Astrocyte of the cerebellum (primary cell): Measurements from ENCODE around the gene ZXDC.

Source experiments
- DNase-seq: peaks from one replicate; pipeline ENCODE4 v3.0.0-alpha.2; 2011; ENCODE audit warnings: low read depth
- H3K4me3 ChIP-seq: 2 replicates; pipeline ENCODE4 v1.5.1; 2011; ENCODE audit warnings: mild to moderate bottlenecking, low read depth, low read length, moderate library complexity
- in situ Hi-C: cut with HindIII; loops from 2 replicates; pipeline ENCODE4 v1.10.0; 2017; ENCODE audit warnings: low sequenced_read_pairs
- TF ChIP-seq, protein P1 (sequence below): IDR thresholded peaks from 2 replicates; pipeline ENCODE4 v1.5.1; 2012; ENCODE audit warnings: low read length, low read depth, moderate library complexity, mild to moderate bottlenecking; ENCODE audit errors: missing control alignments

Gene ZXDC

DNA sequence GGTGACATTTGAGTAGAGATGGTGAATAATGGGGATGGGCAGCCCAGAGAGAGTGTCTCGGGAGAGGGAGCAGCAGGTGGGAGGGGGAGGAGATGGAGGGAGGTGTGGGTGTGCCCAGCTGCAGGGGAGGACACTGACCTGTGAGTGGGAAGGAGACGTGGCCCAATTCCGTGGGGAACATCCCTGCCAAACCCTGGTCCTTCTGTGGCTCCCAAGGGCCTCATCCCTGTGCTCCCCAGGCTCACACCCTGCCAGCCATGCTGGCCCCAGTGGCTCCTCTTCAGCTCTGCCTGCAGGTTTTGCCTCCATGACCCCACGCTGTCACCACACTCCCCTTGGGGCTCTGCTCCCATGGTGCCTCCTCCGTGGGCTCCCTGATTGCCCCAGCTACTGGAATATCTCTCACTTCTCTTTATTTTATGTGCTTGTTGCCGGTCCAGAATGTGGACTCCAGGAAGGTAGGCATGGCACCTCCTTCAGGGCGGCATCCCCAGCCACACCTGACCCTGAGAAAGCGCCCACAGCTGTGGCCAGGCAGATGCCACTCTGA, 74.0 kb downstream of the ZXDC start:
- H3K4me3 ChIP-seq, result no peak overlapping the region
- TF ChIP-seq, protein P1, sequence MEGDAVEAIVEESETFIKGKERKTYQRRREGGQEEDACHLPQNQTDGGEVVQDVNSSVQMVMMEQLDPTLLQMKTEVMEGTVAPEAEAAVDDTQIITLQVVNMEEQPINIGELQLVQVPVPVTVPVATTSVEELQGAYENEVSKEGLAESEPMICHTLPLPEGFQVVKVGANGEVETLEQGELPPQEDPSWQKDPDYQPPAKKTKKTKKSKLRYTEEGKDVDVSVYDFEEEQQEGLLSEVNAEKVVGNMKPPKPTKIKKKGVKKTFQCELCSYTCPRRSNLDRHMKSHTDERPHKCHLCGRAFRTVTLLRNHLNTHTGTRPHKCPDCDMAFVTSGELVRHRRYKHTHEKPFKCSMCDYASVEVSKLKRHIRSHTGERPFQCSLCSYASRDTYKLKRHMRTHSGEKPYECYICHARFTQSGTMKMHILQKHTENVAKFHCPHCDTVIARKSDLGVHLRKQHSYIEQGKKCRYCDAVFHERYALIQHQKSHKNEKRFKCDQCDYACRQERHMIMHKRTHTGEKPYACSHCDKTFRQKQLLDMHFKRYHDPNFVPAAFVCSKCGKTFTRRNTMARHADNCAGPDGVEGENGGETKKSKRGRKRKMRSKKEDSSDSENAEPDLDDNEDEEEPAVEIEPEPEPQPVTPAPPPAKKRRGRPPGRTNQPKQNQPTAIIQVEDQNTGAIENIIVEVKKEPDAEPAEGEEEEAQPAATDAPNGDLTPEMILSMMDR, result no peak
- DNase-seq, result no peak
- in situ Hi-C loops, result no loop called here

DNA sequence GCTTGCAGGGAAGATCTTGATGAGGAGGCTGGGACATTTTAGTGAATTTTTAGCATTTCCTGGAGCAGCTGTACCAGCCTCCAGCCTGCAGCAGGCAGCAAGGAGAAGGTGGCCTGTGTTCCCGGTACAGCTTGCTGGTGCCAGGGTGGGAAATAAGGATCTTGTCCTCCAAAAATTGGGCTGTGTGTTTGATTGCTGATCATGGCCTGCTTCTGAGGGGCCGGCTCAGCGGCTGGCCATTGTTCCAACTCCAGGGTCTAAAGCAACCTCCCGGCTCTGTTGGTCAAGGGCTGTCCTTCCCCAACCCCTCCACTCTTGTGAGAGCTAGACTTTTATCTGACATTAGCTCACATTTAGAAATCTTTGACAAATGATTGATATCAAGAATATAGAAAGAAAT, 75.9 kb downstream of the ZXDC start:
- in situ Hi-C loops, result no loop called here
- TF ChIP-seq, protein P1, result no peak
- DNase-seq, result no peak
- no peak overlapping the region for H3K4me3 ChIP-seq

DNA sequence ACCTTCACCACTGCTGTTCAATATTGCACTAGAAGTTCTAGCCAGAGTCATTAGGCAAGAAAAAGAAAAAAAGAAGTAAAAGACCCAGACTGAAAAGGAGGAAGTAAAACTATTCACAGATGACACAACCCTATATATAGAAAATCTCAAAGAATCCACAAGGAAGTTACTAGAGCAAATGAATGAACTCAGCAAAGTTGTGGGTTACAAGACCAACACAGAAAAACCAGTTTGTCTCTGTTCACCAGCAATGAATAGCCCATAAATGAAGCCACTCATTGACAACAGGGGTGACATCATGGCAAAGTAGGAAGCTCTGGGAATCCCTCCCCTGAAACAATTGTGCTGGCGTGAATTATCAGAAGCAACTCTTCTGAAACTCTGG, 76.3 kb downstream of the ZXDC start:
- TF ChIP-seq, protein P1, result no peak
- no peak for DNase-seq
- no peak overlapping the region for H3K4me3 ChIP-seq
- in situ Hi-C loops, result no loop called here

DNA sequence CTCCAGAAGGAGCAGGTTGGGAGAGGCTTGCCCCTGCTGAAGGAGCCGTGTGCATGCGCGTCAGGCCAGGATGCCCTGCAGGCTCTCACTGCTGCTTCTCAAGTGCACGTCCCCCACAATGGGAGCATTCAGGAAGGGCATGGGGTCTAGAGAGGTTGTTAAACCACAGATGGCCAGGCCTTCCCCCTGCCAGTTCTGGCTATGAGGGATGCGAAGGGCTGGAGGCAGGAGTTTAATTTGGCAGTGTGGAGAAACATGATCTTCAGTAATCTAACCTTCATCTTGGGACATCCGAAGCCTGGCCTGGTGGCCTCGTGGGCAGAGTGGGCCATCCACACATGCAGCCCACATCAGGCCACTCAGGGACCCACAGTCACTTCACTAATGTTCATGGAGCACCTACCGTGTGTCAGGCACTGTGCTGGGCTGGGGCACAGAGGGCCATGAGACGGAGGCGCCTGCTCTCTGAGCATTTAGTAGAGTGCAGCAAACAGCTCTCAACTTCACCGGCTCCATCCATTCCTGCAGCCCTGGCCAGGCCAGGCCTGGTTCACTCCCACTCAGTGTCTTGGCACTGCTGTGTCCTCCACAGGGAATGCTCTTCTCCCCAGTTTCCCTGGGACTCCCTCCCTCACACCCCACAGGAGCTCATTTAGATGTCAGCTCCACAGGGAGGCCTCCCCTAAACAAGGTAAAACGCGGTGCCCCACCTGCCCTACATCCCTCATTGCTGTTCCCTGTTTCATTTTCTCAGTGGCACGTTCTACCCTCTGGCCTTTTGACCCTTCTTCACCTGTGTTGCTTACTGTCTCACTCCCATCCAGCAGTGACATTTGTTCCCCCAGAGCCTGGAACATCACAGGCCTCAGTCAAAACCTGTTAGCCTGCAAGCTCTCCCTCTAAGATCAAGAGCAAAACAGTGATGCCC, 77.0 kb downstream of the ZXDC start:
- in situ Hi-C loops, result no loop called here
- H3K4me3 ChIP-seq, result no peak overlapping the region
- no peak for DNase-seq
- TF ChIP-seq, protein P1, result no peak

DNA sequence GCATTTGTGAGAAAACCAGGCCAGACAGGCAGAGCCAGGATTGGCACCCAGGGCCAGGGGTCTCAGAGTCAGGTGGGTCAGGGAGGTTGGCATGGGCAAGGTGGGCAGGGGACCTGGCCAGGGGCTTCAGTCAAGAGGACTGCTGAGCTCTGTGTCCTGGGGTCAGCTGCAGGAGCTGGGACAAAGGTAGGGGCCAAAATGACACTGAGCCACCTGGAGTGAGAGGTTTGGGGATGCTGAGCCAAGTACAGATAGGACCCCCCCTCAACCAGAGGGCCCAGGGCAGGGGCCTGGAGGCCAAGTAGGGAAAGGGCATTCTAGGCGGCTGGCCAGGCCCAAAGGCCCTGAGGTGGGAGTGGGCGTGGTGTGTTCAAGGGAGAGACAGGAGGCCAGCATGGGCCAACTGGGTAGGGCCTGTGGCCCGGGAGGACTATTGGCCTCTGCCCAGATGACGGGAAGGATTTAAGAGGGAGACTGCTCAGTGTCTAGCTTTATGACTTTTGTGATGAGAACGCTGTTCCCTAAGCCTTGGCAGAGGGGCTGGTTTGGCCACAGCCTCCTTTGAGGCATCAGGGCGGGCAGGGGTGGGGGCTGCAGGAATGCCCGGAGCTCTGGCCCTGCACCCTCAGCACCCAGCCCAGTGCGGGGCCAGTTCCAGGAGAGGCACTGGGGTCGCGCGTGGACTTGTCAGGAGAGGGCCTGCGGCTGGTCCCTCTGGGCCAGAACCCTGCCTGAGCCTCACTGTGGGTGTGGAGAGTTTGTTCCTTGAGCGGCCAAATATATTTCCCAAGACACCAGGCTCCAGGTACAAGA, 77.9 kb downstream of the ZXDC start:
- DNase-seq, result no peak
- H3K4me3 ChIP-seq, result no peak overlapping the region
- in situ Hi-C loops, result no loop called here
- TF ChIP-seq, protein P1, result no peak

DNA sequence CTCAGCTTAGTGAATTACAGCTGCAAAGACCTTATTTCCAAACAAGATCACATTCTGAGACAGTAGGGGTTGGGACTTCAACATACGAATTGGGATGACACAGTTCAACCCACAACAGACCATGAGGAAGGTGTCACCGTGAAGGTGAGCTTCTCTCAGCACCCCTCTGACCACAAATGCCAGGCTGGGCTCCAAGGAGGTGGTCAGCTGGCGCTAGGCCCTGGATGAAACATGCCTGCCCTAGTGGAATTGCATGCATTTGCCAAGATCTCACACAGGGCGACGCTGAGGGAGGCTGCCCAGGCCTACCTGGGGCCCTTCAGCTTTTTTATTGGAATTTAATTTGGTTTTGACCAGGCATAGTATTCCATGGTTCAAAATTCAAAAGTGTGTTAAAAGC, 79.2 kb downstream of the ZXDC start:
- in situ Hi-C loops, result no loop called here
- H3K4me3 ChIP-seq, result no peak overlapping the region
- TF ChIP-seq, protein P1, result no peak
- no peak for DNase-seq
